ENCODE results near the gene SLC2A4. TPM values are rescaled to one million over a fixed set of nuclear protein-coding genes. Genes with fewer than 3 reads are reported as not detected.
A peak's percentile ranks its signal among the peaks of the same experiment; 100 is the strongest.

Gene SLC2A4
- total RNA-seq (2014; rRNA removed; shearing (Covaris generic)) = 0.79 and 1.1 TPM in 2 replicates
- 0.26 and 0.67 TPM in 2 replicates for polyA plus RNA-seq (2015; cell fraction: cytosol; rRNA removed)
- 0.76 and 1.6 TPM in 2 replicates for polyA plus RNA-seq (2015; cell fraction: nucleus; rRNA removed)

GRCh38 chr17:7281074-7281952 lies at the start of gene SLC2A4:
Gene SLC2A4, plus strand, starts transcription at chr17:7281718. Its CDS starts 217 bp downstream, at chr17:7281935.
- peak; percentile 97 for DNase-seq (ENCODE audit: low read depth, low spot score)
- in situ Hi-C loops (cut with HindIII; ENCODE audit: low pct_unique_long_range_greater_than_20kb, low sequenced_read_pairs) = no loop called here

- in situ Hi-C loops (cut with HindIII; ENCODE audit: low pct_unique_long_range_greater_than_20kb, low sequenced_read_pairs) = no loop called here
- DNase-seq (ENCODE audit: low read depth, low spot score) = no peak
Observed at GRCh38 chr17:7232114-7232513, 49.4 kb upstream of the SLC2A4 start.

GRCh38 chr17:7233701-7234082 lies 47.8 kb upstream of the SLC2A4 start:
- in situ Hi-C loops (cut with HindIII; ENCODE audit: low pct_unique_long_range_greater_than_20kb, low sequenced_read_pairs) = no loop called here
- DNase-seq (ENCODE audit: low read depth, low spot score) = no peak

GRCh38 chr17:7234083-7234951 lies 47.2 kb upstream of the SLC2A4 start, which contains the start of gene DVL2:
Gene DVL2, minus strand, starts transcription at chr17:7234517. Its CDS starts 255 bp downstream, at chr17:7234262.
- in situ Hi-C loops (cut with HindIII; ENCODE audit: low pct_unique_long_range_greater_than_20kb, low sequenced_read_pairs) = no loop called here
- DNase-seq (ENCODE audit: low read depth, low spot score) = peak; percentile 94

GRCh38 chr17:7235693-7236665 lies 45.5 kb upstream of the SLC2A4 start:
- DNase-seq (ENCODE audit: low read depth, low spot score) = peak; percentile 46
- in situ Hi-C loops (cut with HindIII; ENCODE audit: low pct_unique_long_range_greater_than_20kb, low sequenced_read_pairs) = no loop called here

- in situ Hi-C loops (cut with HindIII; ENCODE audit: low pct_unique_long_range_greater_than_20kb, low sequenced_read_pairs) = no loop called here
- DNase-seq (ENCODE audit: low read depth, low spot score) = no peak
Observed at GRCh38 chr17:7236808-7237207, 44.7 kb upstream of the SLC2A4 start.

GRCh38 chr17:7237266-7237760 lies 44.2 kb upstream of the SLC2A4 start:
- in situ Hi-C loops (cut with HindIII; ENCODE audit: low pct_unique_long_range_greater_than_20kb, low sequenced_read_pairs) = no loop called here
- peak; percentile 84 for DNase-seq (ENCODE audit: low read depth, low spot score)

- DNase-seq (ENCODE audit: low read depth, low spot score) = peak; percentile 82
- in situ Hi-C loops (cut with HindIII; ENCODE audit: low pct_unique_long_range_greater_than_20kb, low sequenced_read_pairs) = no loop called here
Observed at GRCh38 chr17:7237761-7238419, 43.6 kb upstream of the SLC2A4 start.

GRCh38 chr17:7238420-7239090 lies 43.0 kb upstream of the SLC2A4 start:
- no peak for DNase-seq (ENCODE audit: low read depth, low spot score)
- in situ Hi-C loops (cut with HindIII; ENCODE audit: low pct_unique_long_range_greater_than_20kb, low sequenced_read_pairs) = no loop called here

GRCh38 chr17:7239091-7240027 lies 42.2 kb upstream of the SLC2A4 start, which contains the start of gene PHF23:
Gene PHF23, minus strand, starts transcription at chr17:7239457. Its CDS starts 178 bp downstream, at chr17:7239279.
- DNase-seq (ENCODE audit: low read depth, low spot score) = peak; percentile 99
- in situ Hi-C loops (cut with HindIII; ENCODE audit: low pct_unique_long_range_greater_than_20kb, low sequenced_read_pairs) = no loop called here

- in situ Hi-C loops (cut with HindIII; ENCODE audit: low pct_unique_long_range_greater_than_20kb, low sequenced_read_pairs) = no loop called here
- DNase-seq (ENCODE audit: low read depth, low spot score) = no peak
Observed at GRCh38 chr17:7240375-7240774, 41.1 kb upstream of the SLC2A4 start.

- in situ Hi-C loops (cut with HindIII; ENCODE audit: low pct_unique_long_range_greater_than_20kb, low sequenced_read_pairs) = no loop called here
- no peak for DNase-seq (ENCODE audit: low read depth, low spot score)
Observed at GRCh38 chr17:7241090-7241733, 40.3 kb upstream of the SLC2A4 start.

GRCh38 chr17:7241783-7242716 lies 39.5 kb upstream of the SLC2A4 start, which contains the start of gene GABARAP:
Gene GABARAP, minus strand, starts transcription at chr17:7242449. Its CDS starts 119 bp downstream, at chr17:7242330.
- peak; percentile 90 for DNase-seq (ENCODE audit: low read depth, low spot score)

More at GRCh38 chr17:7241783-7242716, 39.5 kb upstream of the SLC2A4 start, which contains the start of gene GABARAP:
- in situ Hi-C loops (cut with HindIII; ENCODE audit: low pct_unique_long_range_greater_than_20kb, low sequenced_read_pairs) = no loop called here

All from SK-MEL-5 (cell line).